T-helper 17 cell (primary cell): Measurements from ENCODE around the gene MEFV. TPM values are rescaled to one million over a fixed set of nuclear protein-coding genes. Genes with fewer than 3 reads are reported as not detected.

Experiments used
- ATAC-seq: fragments of 150-1000 bp; cut with Tn5 transposase; 2 replicates; pipeline ENCODE4 v1.10.0; 2021; ENCODE audit warnings: mild to moderate bottlenecking, moderate library complexity
- DNase-seq, 3 donors: peaks; one replicate each; pipeline versions ENCODE4 v3.0.0 to v3.0.0-alpha.2; 2020 to 2021
- H3K9me3 ChIP-seq: one replicate; pipeline ENCODE4 v1.7.0; 2013; ENCODE audit warnings: low read length, mild to moderate bottlenecking; ENCODE audit not compliant: control insufficient read depth, poor library complexity, severe bottlenecking
- H3K27ac Mint-ChIP-seq: one replicate; pipeline ENCODE4 v1.8.0; 2022; ENCODE audit warnings: mild to moderate bottlenecking, moderate library complexity, mixed read lengths
- H3K27me3 Mint-ChIP-seq: one replicate; pipeline ENCODE4 v1.8.0; 2022; ENCODE audit warnings: mixed read lengths
- H3K36me3 Mint-ChIP-seq: one replicate; pipeline ENCODE4 v1.8.0; 2022; ENCODE audit warnings: low read depth, mixed read lengths
- H3K4me1 Mint-ChIP-seq: one replicate; pipeline ENCODE4 v1.8.0; 2022; ENCODE audit warnings: mild to moderate bottlenecking, mixed read lengths
- H3K4me3 Mint-ChIP-seq: one replicate; pipeline ENCODE4 v1.8.0; 2022; ENCODE audit warnings: mild to moderate bottlenecking, moderate library complexity, mixed read lengths
- total RNA-seq, 4 donors: library from RNA in 2 of 4; stranded (reverse) in 2 of 4; gene quantifications; one replicate each; pipeline ENCODE4 v1.2.3 and lab custom pipeline; 2022 to 2026

MEFV gene, protein sequence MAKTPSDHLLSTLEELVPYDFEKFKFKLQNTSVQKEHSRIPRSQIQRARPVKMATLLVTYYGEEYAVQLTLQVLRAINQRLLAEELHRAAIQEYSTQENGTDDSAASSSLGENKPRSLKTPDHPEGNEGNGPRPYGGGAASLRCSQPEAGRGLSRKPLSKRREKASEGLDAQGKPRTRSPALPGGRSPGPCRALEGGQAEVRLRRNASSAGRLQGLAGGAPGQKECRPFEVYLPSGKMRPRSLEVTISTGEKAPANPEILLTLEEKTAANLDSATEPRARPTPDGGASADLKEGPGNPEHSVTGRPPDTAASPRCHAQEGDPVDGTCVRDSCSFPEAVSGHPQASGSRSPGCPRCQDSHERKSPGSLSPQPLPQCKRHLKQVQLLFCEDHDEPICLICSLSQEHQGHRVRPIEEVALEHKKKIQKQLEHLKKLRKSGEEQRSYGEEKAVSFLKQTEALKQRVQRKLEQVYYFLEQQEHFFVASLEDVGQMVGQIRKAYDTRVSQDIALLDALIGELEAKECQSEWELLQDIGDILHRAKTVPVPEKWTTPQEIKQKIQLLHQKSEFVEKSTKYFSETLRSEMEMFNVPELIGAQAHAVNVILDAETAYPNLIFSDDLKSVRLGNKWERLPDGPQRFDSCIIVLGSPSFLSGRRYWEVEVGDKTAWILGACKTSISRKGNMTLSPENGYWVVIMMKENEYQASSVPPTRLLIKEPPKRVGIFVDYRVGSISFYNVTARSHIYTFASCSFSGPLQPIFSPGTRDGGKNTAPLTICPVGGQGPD
- total RNA-seq (1 to 10 TPM in 1 of 2 donors, under 1 TPM in 1; 0.81 to 2.2 TPM), total RNA-seq (lab: John Stamatoyannopoulos, UW) (0 to 0.53 reads per million in 2 donors)

DNA sequence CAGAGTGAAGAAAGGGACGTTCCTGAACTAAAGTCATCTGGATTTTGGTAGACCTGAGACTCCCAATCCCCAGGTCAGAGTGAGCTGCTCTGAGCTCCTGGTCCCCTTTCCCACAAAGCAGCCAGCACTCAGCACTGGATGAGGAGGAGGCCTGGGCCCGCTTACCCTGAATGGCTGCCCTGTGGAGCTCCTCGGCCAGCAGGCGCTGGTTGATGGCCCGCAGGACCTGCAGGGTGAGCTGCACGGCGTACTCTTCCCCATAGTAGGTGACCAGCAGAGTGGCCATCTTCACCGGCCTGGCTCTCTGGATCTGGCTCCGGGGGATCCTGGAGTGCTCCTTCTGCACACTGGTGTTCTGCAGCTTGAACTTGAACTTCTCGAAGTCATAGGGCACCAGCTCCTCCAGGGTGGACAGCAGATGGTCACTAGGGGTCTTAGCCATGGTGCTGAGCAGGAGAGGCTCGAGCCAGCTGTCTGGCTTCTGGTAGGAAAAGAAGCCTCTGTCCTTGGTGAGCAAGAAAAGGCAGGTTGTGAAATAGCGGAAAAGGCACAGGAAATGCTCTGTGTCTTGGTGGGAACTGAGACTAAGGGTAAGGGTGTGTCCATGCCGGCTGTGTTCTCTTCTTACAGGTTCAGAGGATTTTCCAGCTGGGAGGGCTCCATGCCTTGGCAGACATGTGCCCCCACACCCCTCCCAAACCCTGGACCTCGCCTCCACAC is at the start of gene MEFV:
Gene MEFV, minus strand, starts transcription at position 488 of the 720 bp plus-strand sequence. Its CDS starts 46 bp downstream, at position 442.
- Mint-ChIP-seq H3K36me3 (no peaks in the 10 kb centered on the region), H3K27ac (no peak within 1 kb of the TSS), H3K4me3 (no peak within 1 kb of the TSS), H3K4me1 (no peaks in the 10 kb centered on the region), H3K27me3 (peaks cover under 1% of the 10 kb centered on the region)
- ATAC-seq (no peak), DNase-seq (no peak)
- H3K9me3 ChIP-seq = no peaks in the 10 kb centered on the region

DNA sequence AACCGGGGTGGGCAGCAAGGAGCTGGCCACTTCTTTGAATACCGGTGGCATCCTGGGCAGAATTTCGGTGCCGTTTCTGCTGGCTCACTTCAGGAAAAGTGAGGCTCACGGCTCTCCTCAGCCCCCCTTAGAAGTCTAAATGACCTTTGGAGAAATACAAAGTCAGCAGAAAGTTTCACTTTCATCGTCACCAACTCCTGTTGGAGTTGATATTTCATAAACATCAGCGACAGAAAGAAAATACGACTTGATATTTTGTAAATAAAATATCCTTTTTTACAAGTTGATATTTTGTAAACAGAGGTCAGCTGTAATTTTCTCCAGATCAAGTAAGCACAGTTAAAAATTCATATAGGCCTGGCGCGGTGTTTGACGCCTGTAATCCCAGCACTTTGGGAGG is 49.6 kb upstream of the MEFV start:
- Mint-ChIP-seq H3K27ac (peak overlapping the region; percentile 27), H3K27me3 (no peaks in the 10 kb centered on the region), H3K4me1 (no peaks in the 10 kb centered on the region), H3K4me3 (peak overlapping the region; percentile 80), H3K36me3 (peaks cover 13% of the 10 kb centered on the region)
- H3K9me3 ChIP-seq = peaks cover 16% of the 10 kb centered on the region
- DNase-seq (no peak), ATAC-seq (no peak)

DNA sequence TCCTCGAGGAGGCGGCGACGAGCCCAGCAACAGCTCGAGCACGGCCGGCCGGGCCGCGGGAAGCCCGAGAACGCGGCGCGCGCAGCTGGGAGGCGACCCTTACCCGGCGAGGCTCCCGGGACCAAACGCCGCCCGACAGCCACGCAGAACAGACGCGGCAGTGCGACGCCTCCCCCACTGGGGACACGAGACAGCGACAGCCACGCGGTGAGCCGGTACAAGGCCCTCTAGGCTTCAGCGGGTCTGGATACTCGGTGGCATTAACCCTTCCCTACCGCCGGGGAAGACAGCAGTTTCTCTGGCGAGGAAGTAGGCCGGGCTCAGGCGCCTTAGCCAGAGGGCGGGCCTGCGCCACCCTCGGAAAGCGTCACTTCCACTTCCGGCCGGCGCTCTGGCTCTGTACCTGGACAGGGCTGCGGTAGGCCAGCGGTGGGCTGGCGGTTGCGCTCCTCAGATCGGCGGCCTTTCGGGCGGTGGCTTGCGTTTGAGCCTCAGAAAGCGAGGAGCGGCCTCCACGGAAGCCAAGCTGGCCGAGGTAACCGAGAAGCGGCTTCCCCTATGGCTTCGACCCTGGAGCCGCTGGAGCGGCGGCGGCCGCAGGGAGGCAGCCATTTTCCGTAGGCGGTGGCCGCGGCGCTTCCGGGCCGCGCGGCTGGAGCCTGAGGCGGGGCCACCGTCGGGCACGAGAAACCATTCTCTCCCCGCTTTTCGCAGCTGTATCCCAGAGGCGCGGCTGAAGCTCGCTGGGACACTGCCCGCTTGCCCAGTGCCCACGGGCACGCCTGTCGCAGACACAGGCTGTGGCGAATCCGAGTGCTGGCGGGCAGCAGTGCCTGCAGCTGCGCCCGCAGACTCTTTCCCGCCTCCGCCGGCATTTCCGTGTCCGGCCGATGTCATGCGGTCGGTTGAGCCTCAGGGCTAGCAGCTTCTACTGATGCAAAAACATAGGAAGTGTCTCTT is 49.0 kb upstream of the MEFV start, which contains the start of the genes TIGD7 and ZNF75A:
Gene TIGD7, minus strand, starts transcription at position 322 of the 960 bp plus-strand sequence. CDS start 4,816 bp downstream, outside the sequence.
Gene ZNF75A, plus strand, starts transcription at position 389 of the 960 bp plus-strand sequence. CDS start 2,932 bp downstream, outside the sequence.
- Mint-ChIP-seq H3K27me3 (no peaks in the 10 kb centered on the region), H3K27ac (peak within 1 kb of the TSS; percentile 27), H3K4me3 (peak within 1 kb of the TSS; percentile 80), H3K4me1 (no peaks in the 10 kb centered on the region), H3K36me3 (peaks cover 12% of the 10 kb centered on the region)
- ATAC-seq (peak; percentile 93), DNase-seq (peak; percentile 66 to 68 (median 67))
- peaks cover 16% of the 10 kb centered on the region for H3K9me3 ChIP-seq

DNA sequence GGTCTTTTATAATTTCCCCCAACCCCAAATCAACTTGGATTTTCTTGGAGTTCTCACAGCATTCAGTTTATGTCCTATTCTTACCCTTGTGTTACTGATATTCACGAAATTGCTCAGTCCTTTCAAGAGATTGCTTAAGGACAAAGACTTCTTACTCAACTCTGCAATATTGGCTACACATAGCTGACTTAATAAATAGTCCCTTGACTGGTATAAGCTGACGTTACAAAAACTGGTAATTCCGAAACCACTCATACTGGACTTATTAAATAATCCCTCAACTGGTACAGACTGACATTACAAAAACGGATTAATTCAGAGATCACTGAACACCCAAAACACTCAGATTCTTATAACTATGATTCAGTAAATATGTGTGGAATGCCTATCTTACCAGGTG is 47.9 kb upstream of the MEFV start:
- Mint-ChIP-seq H3K4me3 (peak overlapping the region; percentile 80), H3K27ac (peak overlapping the region; percentile 1), H3K27me3 (no peaks in the 10 kb centered on the region), H3K36me3 (peaks cover 11% of the 10 kb centered on the region), H3K4me1 (no peaks in the 10 kb centered on the region)
- ATAC-seq = no peak
- no peak for DNase-seq
- H3K9me3 ChIP-seq = peaks cover 16% of the 10 kb centered on the region

DNA sequence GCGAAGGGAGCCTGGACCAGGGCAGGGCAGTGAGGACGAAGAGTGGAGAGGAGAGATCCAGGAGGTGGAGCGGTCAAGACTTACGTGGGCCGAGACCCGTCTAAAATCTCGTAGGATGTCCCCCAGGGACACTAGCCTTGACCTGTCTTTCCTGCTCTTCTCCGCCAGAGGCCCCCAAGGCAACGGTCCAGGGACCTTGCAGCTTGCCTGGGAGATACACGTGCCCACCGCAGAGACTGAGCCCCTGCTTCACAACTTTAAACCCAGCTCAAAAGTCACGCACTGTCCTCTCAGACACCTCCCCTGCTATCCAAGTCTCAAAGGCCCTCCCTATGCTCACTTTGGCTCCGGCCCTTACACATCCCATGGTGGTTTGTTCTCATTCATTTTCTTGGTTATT is 39.4 kb upstream of the MEFV start:
- DNase-seq (no peak), ATAC-seq (no peak)
- no peak overlapping the region for H3K27ac Mint-ChIP-seq
- no peak overlapping the region for H3K4me3 Mint-ChIP-seq
- no peaks in the 10 kb centered on the region for H3K4me1 Mint-ChIP-seq
- no peaks in the 10 kb centered on the region for H3K36me3 Mint-ChIP-seq
- peaks cover 14% of the 10 kb centered on the region for H3K9me3 ChIP-seq
- H3K27me3 Mint-ChIP-seq = no peaks in the 10 kb centered on the region

DNA sequence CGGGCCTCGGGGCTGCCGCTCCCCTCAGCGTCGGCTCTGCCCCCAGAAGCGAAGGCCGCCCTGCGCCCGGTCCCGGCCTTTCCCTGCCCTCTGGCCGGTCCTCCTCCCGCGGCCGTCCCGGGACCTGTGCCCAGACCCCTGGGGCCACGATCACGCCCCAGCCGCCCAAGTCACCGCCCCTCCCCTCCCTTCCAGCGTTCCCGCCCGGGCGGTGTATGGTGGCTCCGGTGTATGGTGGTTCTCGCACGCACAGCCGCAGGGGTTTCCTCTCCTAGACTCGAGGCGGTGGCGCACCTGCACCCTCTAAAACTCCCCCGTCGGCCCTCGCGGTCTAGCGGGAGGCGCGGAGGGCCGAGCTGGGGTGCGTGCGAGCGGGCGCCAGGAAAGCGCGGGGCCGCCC is 38.8 kb upstream of the MEFV start:
- ATAC-seq (no peak), DNase-seq (no peak)
- Mint-ChIP-seq H3K27ac (no peak overlapping the region), H3K27me3 (no peaks in the 10 kb centered on the region), H3K4me1 (no peaks in the 10 kb centered on the region), H3K36me3 (no peaks in the 10 kb centered on the region), H3K4me3 (no peak overlapping the region)
- H3K9me3 ChIP-seq = peaks cover 19% of the 10 kb centered on the region

DNA sequence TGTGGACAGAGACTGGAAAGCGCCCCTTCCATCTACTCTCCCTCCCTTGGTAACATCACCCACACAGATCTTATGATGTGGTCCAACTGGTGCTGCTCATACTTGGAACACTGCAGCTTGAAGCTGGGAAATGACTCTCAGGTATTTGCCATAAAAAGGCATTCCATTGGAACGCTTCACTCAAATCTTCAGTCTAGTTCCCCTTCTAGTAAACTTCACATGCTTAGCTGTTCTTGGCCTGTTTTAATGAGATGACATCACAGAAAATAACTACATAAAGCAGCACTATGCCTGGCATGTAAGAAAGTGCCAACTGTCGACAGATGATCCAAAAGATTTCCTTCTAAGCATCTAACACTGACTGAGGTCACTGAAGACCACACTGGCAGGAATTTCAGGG is 36.2 kb upstream of the MEFV start:
- Mint-ChIP-seq H3K4me3 (no peak overlapping the region), H3K36me3 (peaks cover 3% of the 10 kb centered on the region), H3K27ac (no peak overlapping the region), H3K4me1 (no peaks in the 10 kb centered on the region), H3K27me3 (no peaks in the 10 kb centered on the region)
- DNase-seq (no peak), ATAC-seq (no peak)
- H3K9me3 ChIP-seq = peaks cover 28% of the 10 kb centered on the region

DNA sequence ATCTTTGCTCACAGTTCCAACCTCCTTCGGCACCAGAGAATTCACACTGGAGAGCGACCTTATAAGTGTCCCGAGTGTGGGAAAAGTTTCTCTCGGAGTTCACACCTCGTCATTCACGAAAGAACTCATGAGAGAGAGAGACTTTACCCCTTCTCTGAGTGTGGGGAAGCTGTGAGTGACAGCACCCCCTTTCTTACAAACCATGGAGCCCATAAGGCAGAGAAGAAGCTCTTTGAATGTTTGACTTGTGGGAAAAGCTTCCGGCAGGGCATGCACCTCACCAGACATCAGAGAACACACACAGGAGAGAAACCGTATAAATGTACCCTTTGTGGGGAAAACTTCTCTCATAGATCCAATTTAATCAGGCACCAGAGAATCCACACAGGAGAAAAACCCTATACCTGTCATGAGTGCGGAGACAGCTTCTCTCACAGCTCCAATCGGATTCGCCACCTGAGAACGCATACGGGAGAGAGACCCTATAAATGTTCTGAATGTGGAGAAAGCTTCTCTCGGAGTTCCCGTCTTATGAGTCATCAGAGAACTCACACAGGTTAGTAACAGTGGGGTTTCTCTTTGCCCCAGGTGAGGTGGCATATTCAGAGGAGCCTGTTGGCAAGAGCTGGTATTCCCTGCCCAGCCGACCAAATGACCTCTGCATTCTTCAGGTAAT is 33.7 kb upstream of the MEFV start:
- Mint-ChIP-seq H3K27me3 (no peaks in the 10 kb centered on the region), H3K27ac (no peak overlapping the region), H3K4me3 (no peak overlapping the region), H3K36me3 (peaks cover 3% of the 10 kb centered on the region), H3K4me1 (peaks cover 5% of the 10 kb centered on the region)
- ATAC-seq (no peak), DNase-seq (no peak)
- peaks cover 31% of the 10 kb centered on the region for H3K9me3 ChIP-seq

DNA sequence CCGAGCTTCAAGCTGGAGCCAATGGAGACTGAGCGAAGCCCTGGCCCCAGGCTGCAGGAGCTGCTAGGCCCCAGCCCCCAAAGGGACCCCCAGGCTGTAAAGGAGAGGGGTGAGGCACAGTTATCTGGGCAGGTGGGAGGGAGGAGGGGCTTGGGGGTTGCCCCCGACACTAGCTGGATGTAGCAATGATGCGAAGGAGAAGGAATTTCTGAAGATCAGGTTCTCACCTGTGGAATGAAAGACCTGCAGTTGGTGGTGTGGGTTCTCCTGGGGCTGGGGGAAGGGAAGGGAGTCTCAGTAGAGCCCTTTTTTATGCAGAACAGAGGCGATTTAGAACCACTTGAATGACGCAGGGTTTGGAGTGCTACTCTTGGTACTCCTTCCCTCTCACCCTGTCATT is 28.7 kb upstream of the MEFV start:
- peaks cover 3% of the 10 kb centered on the region for H3K36me3 Mint-ChIP-seq
- peak overlapping the region; percentile 92 for H3K4me3 Mint-ChIP-seq
- H3K9me3 ChIP-seq = peaks cover 15% of the 10 kb centered on the region
- no peak overlapping the region for H3K27ac Mint-ChIP-seq
- no peak for DNase-seq
- H3K27me3 Mint-ChIP-seq = no peaks in the 10 kb centered on the region
- ATAC-seq = no peak
- peaks cover 23% of the 10 kb centered on the region for H3K4me1 Mint-ChIP-seq

DNA sequence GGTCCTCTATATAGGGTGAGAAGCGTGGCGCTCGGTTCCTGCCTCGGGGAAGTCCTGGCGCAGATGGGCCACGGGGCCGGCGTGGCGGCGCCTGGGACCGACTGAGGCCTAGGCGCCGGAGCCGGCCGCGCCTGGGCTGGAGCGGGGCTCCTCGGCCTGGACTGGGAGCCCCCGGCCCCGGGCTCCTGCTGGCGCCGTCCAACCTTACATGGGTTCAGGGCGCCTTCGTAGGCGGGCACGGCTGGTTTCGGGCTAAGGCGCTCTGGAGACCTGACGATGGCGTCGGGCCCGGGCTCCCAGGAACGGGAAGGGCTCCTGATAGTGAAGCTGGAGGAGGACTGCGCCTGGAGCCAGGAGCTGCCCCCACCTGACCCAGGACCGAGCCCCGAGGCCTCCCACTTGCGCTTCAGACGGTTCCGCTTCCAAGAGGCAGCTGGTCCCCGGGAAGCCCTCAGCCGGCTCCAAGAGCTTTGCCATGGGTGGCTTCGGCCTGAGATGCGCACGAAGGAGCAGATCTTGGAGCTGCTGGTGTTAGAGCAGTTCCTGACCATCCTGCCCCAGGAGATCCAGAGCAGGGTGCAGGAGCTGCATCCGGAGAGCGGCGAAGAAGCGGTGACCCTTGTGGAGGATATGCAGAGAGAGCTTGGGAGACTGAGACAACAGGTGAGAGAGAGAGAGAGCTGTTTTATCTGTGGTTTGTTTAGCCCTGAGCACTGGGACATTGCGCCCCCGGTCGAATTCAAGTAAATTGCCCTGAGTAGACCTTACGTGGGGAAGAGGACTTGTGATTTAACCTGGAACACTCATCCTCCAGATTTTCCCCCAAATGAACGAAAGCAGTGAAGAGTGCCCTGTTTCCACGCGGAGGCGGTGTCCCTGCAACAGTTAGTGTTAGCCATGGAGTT is 27.4 kb upstream of the MEFV start:
- Mint-ChIP-seq H3K27ac (peak overlapping the region; percentile 95), H3K36me3 (peaks cover 3% of the 10 kb centered on the region), H3K4me1 (peaks cover 23% of the 10 kb centered on the region), H3K4me3 (peak overlapping the region; percentile 92), H3K27me3 (no peaks in the 10 kb centered on the region)
- no peak for DNase-seq
- no peak for ATAC-seq
- peaks cover 7% of the 10 kb centered on the region for H3K9me3 ChIP-seq
